NCI-H2171 (cell line): Measurements from ENCODE around the gene NRXN2.

Experiments
- DNase-seq: peaks from one replicate; lab custom pipeline; 2025; lab: John Stamatoyannopoulos, UW

The NRXN2 gene

GRCh38 chr11:64627371-64627770 lies 95.6 kb downstream of the NRXN2 start:
- peak; percentile 94 for DNase-seq

- DNase-seq = no peak
These were observed 96.4 kb downstream of the NRXN2 start for GRCh38 chr11:64626637-64627036.

GRCh38 chr11:64624883-64625481 lies 98.0 kb downstream of the NRXN2 start:
- DNase-seq = no peak

- no peak for DNase-seq
These were observed 100.3 kb downstream of the NRXN2 start for GRCh38 chr11:64622681-64623080.

GRCh38 chr11:64621283-64622019 lies 101.5 kb downstream of the NRXN2 start:
- no peak for DNase-seq

GRCh38 chr11:64620381-64620971 lies 102.5 kb downstream of the NRXN2 start:
- DNase-seq = no peak

- no peak for DNase-seq
These were observed 103.1 kb downstream of the NRXN2 start for GRCh38 chr11:64619811-64620380.

GRCh38 chr11:64619196-64619595 lies 103.8 kb downstream of the NRXN2 start:
- no peak for DNase-seq

GRCh38 chr11:64616817-64617216 lies 106.2 kb downstream of the NRXN2 start:
- no peak for DNase-seq

- no peak for DNase-seq
These were observed 108.1 kb downstream of the NRXN2 start for GRCh38 chr11:64614917-64615316.

- no peak for DNase-seq
These were observed 109.3 kb downstream of the NRXN2 start for GRCh38 chr11:64613648-64614047.

- no peak for DNase-seq
These were observed 110.9 kb downstream of the NRXN2 start for GRCh38 chr11:64611869-64612646.

GRCh38 chr11:64611176-64611575 lies 111.8 kb downstream of the NRXN2 start:
- no peak for DNase-seq

GRCh38 chr11:64610596-64610995 lies 112.4 kb downstream of the NRXN2 start:
- no peak for DNase-seq

GRCh38 chr11:64609436-64610047 lies 113.5 kb downstream of the NRXN2 start:
- no peak for DNase-seq

- DNase-seq = no peak
These were observed 114.4 kb downstream of the NRXN2 start for GRCh38 chr11:64608636-64609035.

- no peak for DNase-seq
These were observed 115.0 kb downstream of the NRXN2 start for GRCh38 chr11:64608046-64608445.

- DNase-seq = no peak
These were observed 115.5 kb downstream of the NRXN2 start for GRCh38 chr11:64607381-64607985.

- DNase-seq = no peak
These were observed 116.1 kb downstream of the NRXN2 start for GRCh38 chr11:64606796-64607380.

- DNase-seq = no peak
These were observed 117.1 kb downstream of the NRXN2 start for GRCh38 chr11:64605656-64606585.
